ENCODE data around the gene MMP17. TPM values are rescaled to one million over a fixed set of nuclear protein-coding genes. Genes with fewer than 3 reads are reported as not detected.

The MMP17 gene
- total RNA-seq, 4 donors from 2014 or later, result 4.6 to 15.4 (median 12.9) TPM

DNA sequence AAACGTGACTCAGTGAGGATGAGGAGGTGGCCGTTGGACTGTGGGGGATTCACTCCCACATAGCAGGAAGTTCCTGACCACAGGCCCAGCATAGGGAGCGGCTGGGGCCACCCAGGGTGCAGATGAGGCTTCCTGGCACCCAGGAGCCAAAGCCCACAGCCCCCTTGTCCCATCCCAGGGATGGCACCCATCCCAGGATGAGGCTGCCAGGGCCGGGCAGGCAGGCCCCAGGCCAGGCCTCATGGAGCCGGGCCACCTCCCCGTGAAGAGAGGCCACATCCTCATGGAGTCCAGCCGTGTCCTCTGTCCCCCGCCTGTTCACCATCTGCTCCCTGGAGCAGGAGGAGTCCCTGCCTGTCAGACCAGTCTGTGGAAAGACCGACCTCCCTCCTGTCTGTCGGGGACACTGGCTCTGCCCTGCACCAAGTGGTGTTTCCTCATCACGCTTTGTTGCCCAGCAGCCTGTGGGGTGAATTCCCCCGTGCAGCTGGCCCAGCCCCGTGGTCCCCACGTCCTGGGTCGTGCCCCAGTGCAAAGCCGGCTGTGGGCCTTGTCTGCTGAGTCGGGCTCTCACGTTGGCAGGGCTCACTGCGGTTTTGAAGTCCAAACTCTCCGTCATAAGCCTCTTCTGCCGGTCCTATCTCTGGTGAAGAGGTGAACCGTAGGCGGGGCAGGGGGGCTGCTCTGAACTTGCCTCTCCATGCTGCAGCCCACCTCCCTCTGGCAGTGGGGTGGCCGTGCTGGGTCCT, 24.5 kb downstream of the MMP17 start:
- no peak for TF ChIP-seq CTCF (IDR thresholded peaks at IDR 0.05; ENCODE audit: low read depth)

GRCh38 chr12:131853832-131854797, 25.9 kb downstream of the MMP17 start:
- no peak for TF ChIP-seq CTCF (IDR thresholded peaks at IDR 0.05; ENCODE audit: low read depth)

DNA sequence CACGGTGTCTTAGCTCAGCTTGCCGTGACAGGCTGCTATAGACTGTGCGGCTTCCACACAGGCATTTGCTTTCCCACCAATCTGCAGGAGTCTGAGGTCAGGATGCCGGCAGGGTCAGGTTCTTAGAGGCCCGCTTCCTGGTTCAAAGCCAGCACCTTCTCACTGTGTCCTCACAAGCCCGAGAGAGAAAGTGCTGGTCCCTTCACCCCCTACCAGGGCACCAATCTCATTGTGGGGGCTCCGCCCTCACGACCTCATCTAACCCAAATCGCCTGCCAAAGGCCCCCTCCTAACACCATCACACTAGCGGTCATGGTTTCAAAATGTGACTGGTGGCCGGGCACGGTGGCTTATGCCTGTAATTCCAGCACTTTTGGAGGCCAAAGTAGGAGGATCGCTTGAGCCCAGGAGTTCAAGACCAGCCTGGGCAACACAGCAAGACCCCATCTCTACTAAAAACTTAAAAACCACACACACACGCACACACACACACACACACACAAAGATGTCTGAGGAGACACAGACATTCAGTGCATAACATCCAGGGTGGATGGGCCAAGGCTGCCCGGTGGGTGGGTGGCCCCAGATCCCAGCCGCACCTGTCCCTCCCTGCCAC, 26.8 kb downstream of the MMP17 start:
- no peak for TF ChIP-seq CTCF (IDR thresholded peaks at IDR 0.05; ENCODE audit: low read depth)

GRCh38 chr12:131855521-131856142, 27.4 kb downstream of the MMP17 start:
- TF ChIP-seq CTCF (IDR thresholded peaks at IDR 0.05; ENCODE audit: low read depth), result no peak

DNA sequence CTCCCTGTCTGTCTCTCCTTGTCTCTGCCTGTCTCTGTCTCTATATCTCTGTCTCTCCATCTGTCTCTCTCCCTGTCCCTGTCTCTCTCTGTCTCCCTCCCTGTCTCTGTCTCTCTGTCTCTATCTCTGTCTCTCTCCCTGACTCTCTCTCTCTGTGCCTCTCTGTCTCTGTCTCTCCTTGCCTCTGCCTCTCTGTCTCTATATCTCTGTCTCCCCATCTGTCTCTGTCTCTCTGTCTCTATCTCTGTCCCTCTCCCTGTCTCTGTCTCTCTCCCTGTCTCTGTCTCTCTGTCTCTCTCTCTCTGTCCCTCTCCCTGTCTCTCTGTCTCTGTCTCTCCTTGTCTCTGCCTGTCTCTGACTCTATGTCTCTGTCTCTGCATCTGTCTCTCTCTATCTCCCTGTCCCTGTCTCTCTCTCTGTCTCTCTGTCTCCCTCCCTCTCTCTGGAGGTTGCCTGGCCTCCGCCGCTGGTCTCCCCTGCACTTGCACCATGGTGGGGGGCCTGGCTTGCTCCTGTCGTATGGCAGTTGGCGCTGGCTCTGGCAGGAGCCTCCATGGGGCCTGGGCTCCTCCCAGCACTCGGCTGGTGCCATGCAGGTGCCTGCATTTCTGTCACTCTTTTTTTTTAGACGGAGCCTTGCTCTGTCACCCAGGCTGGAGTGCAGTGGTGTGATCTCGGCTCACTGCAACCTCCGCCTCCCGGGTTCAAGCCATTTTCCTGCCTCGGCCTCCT, 28.3 kb downstream of the MMP17 start:
- no peak for TF ChIP-seq CTCF (IDR thresholded peaks at IDR 0.05; ENCODE audit: low read depth)

- no peak for TF ChIP-seq CTCF (IDR thresholded peaks at IDR 0.05; ENCODE audit: low read depth)
Observed at GRCh38 chr12:131857908-131858850, 30.0 kb downstream of the MMP17 start.
